Stimulated activated CD8-positive, alpha-beta memory T cell treated with anti-CD3 and anti-CD28 coated beads, Interleukin-15, amount 100 ng/mL, for 4 hours (primary cell): ENCODE data around the gene FYN.
"Not testable (repeated sequence)": the region's sequence is repeated elsewhere in the genome, so short reads cannot be mapped to it uniquely, and the experiment has no call there.

Source experiments
- DNase-seq, 2 donors: peaks; one replicate each; pipeline ENCODE4 v3.0.0-alpha.2; 2020; ENCODE audit warnings: low read depth in 2 of 2

The FYN gene

DNA sequence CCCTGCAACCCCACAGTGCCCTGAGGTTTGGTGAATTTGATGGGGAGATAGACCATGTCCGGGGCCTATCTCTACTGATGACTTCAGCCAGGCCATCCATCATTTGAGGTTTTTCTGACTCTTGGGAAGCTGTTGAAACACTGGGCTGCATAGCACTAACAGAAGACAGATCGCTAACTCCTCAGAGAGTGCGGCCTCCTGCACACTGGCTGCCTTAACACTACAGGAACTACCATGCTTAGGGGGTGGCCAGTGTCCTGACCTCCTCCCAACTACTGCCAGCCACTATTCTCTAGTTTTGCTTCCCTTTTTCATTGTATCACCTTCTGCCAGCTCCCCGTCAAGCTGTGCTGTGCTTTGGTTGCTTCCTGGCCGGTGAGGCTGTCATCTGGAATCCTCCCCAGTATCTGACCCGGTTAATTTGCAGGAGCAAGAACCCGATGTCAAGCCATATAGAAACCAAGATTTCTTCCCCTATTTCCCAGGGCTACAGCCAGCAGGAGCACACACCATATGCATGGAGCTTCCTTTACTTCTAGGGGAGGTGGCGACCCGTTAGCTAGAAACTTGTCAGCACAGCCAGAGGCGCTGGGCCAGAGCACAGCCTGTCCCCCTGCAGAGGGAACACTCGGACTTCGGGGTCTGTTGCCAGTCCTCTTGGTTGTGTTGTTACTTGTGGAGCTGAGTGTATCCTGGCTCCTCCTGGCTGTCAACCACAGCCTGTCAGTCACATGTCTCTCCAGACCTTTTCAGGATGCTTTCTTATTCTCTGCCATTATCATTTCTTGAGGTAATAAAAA, 210.3 kb downstream of the FYN start:
- no peak for DNase-seq

DNA sequence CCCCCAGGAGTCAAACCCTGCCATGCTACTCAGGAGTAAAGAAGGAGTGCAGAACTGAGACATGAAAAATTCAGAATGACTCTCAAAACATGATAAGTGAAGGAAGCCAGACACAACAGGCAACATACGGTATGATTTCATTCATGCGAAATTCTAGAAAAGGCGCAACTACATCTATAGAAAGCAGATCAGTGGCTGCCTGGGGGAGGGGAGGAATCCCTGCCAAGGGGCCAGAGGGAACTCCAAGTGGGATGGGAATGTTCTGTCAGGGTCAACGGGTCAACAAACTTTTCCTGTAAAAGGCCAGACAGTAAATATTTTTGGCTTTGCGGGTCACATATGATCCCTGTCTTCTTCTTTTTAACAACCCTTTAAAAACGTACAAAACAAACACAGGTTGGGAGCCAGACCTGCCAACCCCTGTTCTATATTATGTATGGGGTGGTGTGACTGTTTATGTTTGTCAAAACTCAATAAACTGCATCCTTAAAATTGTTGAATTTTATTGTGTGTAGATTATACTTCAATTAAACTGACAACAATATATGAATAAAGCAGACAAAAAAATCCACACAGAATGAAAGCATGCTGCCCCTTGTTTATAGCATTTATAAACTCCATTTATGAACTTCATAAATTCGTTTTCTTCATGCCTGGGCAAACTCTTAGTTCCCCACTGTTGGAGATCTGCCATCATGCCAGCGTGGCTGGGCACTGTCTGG, 211.0 kb downstream of the FYN start:
- no peak for DNase-seq

DNA sequence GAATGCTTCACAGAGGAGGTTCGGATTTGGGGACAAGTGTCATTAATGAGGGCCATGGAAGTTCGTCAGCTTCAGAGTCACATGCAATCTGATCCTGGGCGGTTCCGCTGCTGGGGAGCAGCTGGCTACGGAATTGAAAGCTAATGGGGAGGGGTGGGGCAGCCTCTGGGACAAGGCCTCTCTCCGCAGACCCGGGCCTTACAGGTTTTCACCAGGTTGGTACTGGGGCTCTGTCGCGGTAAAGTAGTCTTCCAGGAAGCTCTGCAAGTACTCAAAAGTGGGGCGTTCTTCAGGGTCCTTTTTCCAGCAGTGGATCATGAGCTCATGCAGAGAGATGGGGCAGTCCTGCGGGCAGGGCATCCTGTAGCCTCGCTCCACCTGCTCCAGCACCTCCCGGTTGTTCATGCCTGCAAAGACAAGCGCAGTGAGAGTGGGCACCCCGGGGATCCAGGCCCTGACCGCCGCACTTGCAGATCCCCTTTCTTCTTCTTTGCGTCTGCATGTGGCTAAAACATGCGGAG, 211.7 kb downstream of the FYN start:
- no peak for DNase-seq

DNA sequence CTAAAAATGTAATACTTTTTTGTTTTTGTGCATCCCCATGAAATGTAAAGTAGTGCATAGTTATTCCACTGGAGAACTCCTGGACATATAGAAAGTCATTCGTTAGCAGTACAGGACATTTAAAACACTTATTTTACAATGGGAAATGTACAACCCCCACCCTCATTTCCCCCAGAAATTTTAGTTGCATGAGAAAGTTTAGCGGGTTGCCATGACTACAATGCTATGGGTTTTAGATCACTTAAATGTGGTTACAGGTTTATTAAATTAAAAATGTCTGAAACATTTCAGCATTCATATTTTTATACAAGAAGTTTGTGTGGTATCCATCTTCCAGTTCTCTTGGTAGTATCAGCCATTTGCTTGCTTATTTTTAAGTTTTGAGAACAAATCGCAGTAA, 212.7 kb downstream of the FYN start:
- no peak for DNase-seq

DNA sequence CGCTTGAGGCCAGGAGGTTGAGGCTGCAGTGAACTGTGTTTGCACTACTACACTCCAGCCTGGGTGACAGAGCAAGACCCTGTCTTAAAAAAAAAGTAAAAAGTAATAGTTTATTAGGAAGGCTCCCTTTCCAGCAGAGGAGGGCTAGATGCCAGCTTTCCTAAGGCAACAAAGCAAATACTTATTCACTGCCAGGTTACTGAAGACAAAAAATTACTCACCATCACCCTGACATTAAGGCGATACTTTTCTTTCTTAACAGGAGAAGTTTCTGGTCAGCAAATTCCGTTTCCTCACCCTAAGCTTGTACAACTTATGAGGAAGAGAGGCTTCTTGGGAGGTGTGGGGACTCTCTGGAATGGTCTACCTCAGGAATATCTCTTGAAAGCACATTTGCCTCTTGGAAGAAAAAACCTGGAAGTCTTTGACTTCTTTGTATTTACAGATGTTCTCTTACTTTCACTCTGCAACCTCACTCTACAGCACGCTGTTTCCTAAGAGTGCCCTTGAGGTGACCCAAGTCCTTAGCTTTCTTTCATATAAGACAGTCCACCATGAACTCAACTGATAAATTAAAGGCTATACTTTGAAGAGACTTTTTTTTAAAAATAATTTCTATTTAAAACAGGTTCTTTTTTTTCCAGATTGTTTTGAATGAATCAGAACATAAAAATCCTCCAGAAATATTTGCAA, 214.6 kb downstream of the FYN start:
- no peak for DNase-seq

DNA sequence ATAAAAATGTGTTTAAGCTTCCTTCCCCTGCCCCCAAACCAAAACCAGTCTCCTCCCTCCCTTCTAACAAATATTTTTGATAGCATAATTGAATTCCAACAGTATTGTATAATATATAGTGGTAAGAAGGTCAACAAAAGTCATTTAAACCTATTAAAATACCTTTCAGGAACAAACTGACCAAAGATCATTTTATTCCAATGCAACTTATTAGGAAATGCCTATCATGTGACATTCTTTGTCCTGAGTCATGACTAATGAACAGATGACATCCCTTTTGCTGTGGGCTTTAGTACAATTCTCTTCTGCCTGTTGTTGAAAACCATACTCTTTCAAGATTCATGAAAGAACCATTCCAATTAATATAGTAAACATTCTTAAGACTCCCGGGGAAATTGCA, 216.1 kb downstream of the FYN start:
- no peak for DNase-seq

DNA sequence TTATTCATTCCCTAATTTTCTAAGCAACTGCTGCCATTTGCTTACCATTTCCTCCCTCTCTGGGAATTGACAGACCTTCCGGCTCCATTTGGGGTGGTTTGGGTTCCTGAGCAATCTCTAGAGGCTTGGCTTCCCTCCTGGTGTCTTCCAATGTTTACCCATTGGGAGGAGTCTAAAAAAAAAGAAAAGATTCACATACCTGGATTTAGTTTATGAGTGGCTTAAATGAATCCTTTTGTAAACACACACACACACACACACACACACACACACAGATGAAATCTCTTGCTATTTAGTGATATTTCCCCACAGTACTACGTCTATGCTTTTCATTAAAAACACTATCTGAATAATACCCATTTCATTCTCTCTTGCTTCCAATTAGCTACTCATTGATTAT, 219.3 kb downstream of the FYN start:
- no peak for DNase-seq

DNA sequence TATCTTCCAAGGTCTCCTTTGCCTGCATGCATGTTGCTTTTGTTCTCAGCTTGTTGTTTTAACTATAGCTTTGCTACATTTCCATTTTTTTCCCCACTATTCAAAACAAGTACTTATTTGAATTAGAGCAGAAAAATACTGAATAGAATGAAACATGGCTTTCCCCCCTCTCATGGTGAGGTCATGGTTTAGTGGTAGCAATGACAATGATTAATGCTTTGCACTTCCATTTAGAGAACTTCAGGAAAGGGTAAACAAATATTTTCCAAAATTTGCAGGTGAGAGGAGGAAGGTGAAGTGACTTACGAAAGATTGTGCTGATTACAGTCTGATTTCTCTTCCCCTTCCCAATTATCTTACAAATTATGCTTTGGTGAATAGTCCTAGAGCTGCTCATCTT, 219.8 kb downstream of the FYN start:
- no peak for DNase-seq

DNA sequence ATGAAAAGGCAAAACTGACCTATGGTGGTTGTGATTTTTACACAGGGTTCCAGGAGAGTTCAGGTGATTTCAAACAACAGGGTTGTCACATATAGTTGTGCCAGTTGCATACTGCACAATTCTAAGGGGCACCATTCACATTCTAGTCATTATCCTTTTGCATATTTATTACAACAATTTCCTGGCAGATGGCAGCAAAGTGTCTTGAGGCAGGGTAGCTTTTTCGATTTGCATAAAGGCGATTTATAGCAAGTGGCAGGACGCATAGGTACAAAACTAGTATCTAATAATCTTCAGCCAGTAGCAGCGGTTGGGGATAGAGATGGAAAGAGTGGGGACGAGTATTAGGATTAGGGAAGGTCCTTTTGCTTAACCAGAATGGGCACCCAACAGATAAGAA, 221.1 kb downstream of the FYN start:
- no peak for DNase-seq

DNA sequence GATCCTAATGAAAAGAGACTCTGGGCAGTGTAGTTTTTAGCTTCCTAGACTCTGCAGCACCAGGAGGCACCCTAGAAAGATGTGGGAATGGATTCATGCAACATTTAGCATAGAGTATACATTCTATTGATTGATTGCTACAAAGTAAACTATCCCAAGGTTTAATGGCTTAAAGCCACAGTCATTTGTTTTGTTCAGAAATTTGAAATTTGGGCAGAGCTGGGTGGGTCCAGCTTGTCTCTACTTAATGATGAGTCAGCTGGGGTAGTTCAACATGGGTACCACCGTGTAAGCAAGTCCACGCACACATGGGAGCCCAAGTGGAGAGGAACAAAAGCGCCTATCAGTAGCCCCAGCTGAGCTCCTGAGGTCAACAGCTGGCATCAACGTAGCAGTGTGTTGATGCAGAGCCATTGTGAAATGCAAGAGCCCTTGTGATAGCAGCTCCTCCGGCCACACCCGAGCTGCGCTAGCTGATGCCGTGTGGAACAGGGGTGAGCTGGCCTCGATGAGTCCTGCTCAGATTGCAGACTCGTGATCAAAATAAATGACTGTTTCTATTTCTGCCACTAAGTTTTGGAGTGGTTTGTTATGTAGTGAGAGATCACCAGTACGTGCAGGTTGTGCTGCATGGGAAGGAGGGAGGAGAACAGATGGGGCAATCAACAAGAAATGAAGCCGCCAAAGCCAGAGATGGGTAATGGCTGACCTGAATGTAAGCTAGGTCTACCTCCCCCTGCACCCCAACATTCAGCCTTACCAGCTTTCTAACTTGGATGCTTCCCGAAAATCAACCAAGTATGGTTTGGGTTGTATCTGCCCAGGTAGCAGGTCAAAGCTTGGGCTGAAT, 221.8 kb downstream of the FYN start:
- DNase-seq: no peak

DNA sequence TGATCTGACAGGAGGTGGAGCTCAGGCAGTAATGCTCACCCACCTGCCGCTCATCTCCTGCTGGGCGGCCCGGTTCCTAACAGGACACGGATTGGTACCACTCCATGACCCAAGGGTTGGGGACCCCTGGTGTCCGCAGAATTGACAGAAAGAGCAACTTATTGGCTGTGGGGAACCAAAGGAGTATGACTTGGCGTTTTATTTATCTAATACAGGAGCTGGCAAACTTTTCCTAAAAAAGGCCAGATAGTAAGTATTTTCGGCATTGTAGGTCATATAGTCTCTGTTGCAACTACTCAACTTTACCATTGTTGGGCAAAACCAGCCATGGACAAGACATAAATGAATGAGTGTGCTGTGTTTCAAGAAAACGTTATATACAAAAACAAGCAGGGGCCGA, 223.2 kb downstream of the FYN start:
- no peak for DNase-seq

DNA sequence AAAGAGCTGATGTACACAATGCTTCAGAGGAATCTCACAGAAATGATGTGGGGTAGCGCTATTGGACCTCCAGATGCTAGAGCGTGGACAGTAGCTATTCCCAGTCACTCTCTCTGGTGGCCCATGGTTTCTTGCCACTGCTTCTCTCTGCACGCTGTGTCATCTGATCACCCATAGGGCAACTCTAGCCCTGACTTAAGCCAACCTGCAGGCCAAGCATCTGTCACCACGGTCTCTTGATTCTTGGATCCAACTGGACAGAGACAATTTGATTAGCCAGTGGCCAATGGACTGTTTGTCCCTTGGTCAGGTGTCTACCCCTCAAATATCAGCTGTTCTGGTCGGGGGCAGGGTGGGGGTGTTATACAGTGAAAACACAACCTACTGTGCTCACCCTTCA, 225.2 kb downstream of the FYN start:
- DNase-seq: no peak

DNA sequence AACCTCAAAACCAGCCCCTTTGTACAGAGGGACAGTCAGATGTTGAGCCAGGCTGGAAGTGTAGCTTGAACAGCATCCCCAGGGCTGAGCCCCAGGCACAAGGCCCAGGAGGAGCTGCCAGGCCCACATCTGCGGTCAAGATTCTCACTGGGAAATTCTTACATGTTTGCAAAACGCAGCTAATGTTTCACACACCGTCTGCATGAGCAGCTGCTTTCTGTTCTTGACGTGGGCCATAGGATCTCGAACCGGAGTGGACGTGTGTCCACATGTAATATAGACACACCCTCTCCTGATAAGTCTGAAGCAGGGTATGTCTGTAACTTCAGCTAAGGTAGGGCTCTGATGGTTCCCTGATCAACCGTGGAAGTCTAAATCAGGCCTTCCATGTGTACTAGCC, 226.3 kb downstream of the FYN start:
- no peak for DNase-seq

DNA sequence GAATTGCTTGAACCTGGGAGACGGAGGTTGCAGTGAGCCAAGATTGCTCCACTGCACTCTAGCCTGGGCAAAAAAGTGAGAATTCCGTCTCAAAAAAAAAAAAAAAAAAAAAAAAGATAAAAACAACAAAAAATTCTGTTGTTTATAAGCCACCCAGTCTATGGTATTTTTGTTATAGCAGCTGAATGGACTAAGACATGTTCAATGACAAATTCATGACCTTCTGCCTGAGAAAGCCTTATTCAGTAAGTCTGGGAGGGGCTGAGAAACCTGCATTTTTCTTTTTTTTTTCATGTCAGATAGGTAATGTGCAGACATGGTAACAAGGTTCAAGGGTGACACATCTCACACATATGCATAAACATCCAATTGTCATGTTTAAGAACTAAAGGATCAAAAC, 227.2 kb downstream of the FYN start:
- DNase-seq: no peak

DNA sequence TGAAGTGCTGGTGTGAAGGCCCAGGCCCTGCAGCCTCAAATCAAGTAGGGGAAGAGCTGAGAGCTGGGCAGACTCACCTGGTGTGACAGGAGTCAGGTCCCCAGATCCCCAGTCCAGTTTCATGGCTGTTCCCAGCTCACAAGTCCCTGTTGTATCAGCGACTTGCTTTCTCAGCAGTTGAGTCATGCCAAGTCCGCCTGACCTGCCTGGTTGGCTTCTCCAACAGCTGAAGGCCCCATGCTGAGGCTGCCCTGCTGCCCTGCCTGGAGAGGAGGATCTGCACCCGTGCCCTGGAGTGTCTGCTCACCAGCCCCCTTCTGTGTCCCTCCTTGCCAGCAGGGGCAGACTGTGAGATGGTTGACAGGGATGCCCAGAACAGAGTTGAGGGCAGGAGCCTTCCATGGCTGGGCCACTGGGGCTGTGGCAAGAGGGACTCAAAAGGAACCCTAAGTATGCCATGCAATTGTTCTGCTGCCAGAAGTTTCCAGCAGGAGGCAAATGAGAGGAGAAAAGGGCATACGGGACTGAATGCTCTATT, 228.3 kb downstream of the FYN start:
- DNase-seq: no peak

DNA sequence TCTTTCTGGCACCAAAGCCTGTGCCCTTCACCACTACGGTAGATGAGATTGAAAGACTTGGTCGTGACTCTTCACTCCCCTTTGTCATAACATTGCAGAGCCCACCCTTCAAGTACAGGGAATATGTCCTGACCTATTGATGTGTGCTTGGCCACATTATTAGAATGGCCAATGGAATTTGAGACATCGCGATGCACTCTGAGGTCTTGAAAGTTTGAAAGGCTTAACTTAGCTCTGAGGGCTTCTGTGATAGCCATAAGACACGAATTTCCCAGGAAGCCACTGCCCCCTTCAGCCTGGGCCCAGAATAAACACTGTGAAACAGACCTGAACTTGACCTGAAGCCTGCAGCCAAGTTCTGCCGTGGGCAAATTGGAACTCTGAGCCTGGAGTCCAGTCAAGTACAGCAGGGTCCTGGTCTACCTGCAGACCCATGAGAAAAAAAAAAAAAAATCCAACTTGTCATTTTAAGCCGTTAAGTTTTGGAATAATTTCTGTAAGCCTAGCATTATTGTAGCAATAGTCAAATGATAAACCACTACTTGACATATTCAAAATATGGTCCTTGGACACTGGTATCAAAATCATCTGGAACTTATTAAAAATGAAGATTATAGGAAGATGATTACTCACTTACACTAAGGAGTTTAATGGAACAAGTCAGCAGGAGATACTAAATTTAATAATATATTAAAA, 230.6 kb downstream of the FYN start:
- DNase-seq: no peak

DNA sequence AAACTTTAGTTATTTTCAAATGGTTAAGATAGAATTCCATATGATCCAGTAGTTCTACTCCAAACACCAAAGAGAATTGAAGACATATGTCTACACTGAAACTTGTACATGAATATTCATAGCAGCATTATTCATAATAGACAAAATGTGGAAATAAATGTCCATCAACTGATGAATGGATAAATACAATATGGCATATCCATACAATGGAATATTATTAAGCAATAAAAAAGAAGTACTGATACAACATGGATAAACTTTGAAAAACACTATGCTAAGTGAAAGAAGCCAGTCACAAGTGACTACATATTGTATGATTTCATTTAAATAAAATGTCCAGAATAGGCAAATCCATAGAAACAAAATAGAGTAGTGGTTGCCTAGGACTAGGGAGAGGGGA, 234.0 kb downstream of the FYN start:
- DNase-seq: no peak

DNA sequence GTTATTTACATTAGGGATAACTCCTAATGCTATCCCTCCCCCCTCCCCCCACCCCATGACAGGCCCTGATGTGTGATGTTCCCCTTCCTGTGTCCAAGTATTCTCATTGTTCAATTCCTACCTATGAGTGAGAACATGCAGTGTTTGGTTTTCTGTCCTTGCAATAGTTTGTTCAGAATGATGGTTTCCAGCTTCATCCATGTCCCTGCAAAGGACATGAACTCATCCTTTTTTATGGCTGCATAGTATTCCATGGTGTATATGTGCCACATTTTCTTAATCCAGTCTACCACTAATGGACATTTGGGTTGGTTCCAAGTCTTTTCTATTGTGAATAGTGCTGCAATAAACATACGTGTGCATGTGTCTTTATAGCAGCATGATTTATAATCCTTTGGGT, 238.3 kb downstream of the FYN start:
- not testable (repeated sequence) for DNase-seq

DNA sequence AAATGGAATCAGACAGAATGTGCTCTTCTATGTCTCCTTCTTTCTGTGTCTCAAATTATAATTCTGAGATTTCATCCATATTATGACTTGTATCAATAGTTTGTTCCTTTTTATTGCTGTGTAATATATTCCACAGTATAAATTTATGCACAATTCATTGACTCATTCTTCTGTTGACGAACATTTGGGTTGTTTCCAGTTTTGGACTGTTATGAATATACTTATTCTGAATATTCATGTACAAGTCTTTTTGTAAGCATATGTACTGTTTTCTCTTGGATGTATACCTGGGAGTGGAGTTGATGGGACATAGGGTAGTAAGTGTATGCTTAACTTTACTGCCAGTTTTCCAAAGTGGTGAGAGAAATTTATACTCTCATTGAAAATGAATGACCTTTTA, 239.4 kb downstream of the FYN start:
- no peak for DNase-seq

DNA sequence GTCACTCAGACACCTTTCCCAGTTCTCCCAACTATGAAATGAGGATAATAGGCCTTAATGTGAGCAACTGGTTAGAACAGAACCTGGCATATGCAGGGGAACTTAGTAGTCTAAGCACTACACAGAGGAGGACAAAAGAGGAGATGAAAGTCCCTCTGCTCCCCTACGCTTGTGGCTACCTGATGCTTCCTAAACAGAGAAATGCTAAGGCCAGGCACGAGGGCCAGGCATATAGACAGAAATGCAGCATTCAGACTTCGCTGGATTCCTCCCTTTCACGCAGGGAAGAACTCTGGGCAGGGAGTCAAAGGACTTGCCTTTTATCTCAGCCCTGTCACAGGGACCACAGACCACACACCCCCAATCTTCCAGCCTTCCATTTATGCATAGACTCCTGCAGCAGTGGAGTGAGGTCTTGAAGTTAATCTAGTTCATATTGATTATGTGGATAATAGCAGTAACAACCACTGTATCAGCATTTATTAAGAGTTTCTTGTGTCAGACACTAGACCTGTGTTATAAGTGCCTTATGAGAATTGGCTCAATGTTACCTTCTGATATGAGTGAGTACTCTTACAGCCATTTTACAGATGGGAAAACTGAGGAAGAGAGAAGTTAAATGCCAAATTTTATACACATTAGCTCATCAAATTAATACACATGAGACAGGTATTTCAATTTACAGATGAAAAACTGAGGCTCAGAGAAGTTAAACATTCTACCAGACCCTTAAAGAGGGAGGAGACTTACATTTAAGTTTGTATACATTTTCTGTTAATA, 240.6 kb downstream of the FYN start:
- DNase-seq: no peak
